ENCODE measurements around the gene ADGRB2.

- no peak for TF ChIP-seq POLR2A (IDR thresholded peaks at IDR 0.05; ENCODE audit: low read depth, low read length)
- no peak for TF ChIP-seq TAF1 (IDR thresholded peaks at IDR 0.05; ENCODE audit: borderline replicate concordance, low read depth, low read length)
- no peak for TF ChIP-seq POLR2AphosphoS5 (IDR thresholded peaks at IDR 0.05; ENCODE audit: low read depth, low read length)
These were observed 48.9 kb downstream of the ADGRB2 start for GRCh38 chr1:31715087-31715872.

All from GM12892 (cell line).